ENCODE results near the gene LUZP2.

DNA sequence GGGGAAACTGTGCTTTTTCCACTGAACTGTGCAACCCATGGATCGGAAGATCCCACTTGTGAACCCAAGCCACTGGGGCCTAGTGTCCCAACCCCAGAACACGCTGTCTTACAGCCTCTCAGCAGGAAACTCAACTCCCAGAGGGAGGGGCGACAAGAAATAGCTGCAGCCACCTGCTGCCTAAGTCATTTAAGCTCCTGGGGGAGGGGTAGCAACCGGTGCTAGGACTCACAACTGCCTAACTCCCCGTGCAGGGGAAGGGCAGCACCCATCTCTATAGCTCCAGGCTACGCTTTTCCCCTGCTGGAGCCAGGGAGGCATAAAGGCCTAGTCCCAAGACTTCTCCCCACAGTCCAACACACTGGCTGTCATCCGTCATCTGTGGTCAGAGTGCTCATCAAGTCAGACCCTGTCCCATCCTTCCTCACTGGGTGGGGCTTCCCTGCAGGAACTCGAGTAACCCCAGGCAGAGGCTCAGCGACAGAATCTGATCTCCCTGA, 363.0 kb downstream of the LUZP2 start:
- TF ChIP-seq BCLAF1 (IDR thresholded peaks at IDR 0.05; ENCODE audit: borderline replicate concordance in 1 of 2, control insufficient read depth in 1 of 2, low read depth in 2 of 2, low read length in 1 of 2) (no peak), PHF21A (IDR thresholded peaks at IDR 0.05; ENCODE audit: borderline replicate concordance, low read depth) (no peak), ZNF57 (CRISPR knock-in tag; IDR thresholded peaks at IDR 0.05) (no peak), ZSCAN29 (IDR thresholded peaks at IDR 0.05) (no peak), TBP (optimal IDR thresholded peaks at IDR 0.05; ENCODE audit: low read depth, low read length) (no peak), ZNF174 (CRISPR knock-in tag; IDR thresholded peaks at IDR 0.05) (no peak), MYNN (IDR thresholded peaks at IDR 0.05) (no peak), MYNN (CRISPR knock-in tag; IDR thresholded peaks at IDR 0.05) (no peak), ETS2 (tag; IDR thresholded peaks at IDR 0.05; ENCODE audit: borderline replicate concordance, poor library complexity, severe bottlenecking) (no peak), ZHX1 (conservative IDR thresholded peaks at IDR 0.05; ENCODE audit: low read length) (no peak), NR2C2 (CRISPR knock-in tag; IDR thresholded peaks at IDR 0.05) (no peak), NR2C2 (tag; IDR thresholded peaks at IDR 0.05) (no peak), SMAD3 (CRISPR knock-in tag; conservative IDR thresholded peaks at IDR 0.05) (no peak)
- TF ChIP-seq, protein P1, sequence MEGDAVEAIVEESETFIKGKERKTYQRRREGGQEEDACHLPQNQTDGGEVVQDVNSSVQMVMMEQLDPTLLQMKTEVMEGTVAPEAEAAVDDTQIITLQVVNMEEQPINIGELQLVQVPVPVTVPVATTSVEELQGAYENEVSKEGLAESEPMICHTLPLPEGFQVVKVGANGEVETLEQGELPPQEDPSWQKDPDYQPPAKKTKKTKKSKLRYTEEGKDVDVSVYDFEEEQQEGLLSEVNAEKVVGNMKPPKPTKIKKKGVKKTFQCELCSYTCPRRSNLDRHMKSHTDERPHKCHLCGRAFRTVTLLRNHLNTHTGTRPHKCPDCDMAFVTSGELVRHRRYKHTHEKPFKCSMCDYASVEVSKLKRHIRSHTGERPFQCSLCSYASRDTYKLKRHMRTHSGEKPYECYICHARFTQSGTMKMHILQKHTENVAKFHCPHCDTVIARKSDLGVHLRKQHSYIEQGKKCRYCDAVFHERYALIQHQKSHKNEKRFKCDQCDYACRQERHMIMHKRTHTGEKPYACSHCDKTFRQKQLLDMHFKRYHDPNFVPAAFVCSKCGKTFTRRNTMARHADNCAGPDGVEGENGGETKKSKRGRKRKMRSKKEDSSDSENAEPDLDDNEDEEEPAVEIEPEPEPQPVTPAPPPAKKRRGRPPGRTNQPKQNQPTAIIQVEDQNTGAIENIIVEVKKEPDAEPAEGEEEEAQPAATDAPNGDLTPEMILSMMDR (IDR thresholded peaks at IDR 0.05 in 2 of 3, conservative IDR thresholded peaks at IDR 0.05 in 1 of 3; ENCODE audit: insufficient read depth in 2 of 3, low read depth in 1 of 3, low read length in 3 of 3), result no peak
- TF ChIP-seq, protein P2, sequence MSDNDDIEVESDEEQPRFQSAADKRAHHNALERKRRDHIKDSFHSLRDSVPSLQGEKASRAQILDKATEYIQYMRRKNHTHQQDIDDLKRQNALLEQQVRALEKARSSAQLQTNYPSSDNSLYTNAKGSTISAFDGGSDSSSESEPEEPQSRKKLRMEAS (CRISPR knock-in tag; IDR thresholded peaks at IDR 0.05), result no peak
